ENCODE results near the gene CLPSL2.

Gene CLPSL2

DNA sequence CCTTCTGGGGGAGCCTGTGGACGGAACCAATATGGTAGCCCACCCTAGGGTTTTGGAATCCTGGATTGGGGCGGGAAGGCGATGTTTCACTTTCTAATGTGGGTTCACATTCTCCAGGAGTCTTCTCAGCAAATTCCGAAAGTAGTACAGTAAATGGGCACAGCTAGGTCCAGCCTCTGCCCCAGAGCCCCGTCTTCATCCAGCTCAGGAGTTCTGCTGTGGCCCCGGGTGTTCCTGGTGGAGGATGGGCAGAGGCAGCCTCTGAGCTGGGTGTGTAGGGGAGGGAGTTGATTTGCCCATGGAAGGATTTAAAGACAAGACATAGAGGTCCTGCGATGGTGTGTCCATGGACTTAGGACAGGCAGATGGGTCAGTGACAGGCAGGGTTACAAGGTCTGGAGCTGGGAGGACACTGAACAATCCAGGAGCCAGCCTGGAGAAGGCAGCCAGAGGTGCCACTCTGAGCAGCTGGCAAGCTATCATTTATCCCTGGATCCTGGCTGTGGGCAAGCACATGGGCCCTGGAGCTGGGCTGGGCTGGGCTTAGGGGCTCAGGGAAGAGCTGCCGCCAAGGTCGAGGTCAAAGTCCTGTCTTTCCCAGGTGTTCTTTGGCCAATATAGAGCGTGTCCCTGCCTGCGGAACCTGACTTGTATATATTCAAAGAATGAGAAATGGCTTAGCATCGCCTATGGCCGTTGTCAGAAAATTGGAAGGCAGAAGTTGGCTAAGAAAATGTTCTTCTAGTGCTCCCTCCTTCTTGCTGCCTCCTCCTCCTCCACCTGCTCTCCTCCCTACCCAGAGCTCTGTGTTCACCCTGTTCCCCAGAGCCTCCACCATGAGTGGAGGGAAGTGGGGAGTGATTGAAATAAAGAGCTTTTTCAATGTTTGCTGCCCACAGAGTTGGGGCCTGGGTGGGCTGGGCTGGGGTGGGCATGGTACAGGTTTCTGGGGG lies 11.1 kb downstream of the CLPSL2 start:
- Histone ChIP-seq H3K9me3 (ENCODE audit: control insufficient read depth, insufficient read depth, low read depth, low read length) (no peaks in the 10 kb centered on the region), H3K27me3 (ENCODE audit: control insufficient read depth, insufficient read depth, low read length) (peaks cover 24% of the 10 kb centered on the region), H3K36me3 (ENCODE audit: control insufficient read depth, insufficient read depth, low read length) (no peaks in the 10 kb centered on the region), H3K27ac (ENCODE audit: low read depth, low read length) (no peak overlapping the region), H3K9ac (ENCODE audit: low read length) (no peak overlapping the region), H3K4me3 (ENCODE audit: low read depth, low read length) (peak overlapping the region; percentile 27; the same call in 1 of the 2 replicates), H3K4me1 (ENCODE audit: control insufficient read depth, insufficient read depth, low read length) (peaks cover 10% of the 10 kb centered on the region)

DNA sequence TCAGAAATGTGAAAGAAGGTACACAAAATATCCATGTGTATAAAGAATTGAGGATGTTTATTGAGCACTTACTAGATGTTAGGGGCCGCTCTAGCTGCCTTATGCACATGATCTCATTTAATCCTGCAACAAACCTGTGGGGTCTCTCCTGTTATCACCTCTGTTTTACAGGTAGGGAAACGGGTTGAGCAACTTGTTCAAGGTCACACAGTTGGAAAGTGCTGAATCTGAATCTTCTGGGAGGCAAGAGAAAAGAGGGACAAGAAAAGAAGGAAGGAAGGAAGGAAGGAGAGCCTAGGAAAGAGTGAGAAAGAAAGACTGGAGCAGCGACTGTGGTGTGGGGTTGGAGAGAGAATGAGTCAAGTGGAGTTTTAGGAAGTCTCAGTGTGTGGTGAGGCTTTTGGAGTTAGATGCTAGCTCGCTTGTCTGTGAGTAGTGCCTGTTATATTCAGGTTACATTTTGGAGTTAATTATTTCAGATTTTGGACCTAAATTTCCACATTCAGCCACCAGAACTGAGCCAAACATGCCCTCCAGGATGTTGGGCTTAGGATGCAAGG lies 12.1 kb downstream of the CLPSL2 start:
- H3K27ac ChIP-seq (ENCODE audit: low read depth, low read length): no peak overlapping the region

DNA sequence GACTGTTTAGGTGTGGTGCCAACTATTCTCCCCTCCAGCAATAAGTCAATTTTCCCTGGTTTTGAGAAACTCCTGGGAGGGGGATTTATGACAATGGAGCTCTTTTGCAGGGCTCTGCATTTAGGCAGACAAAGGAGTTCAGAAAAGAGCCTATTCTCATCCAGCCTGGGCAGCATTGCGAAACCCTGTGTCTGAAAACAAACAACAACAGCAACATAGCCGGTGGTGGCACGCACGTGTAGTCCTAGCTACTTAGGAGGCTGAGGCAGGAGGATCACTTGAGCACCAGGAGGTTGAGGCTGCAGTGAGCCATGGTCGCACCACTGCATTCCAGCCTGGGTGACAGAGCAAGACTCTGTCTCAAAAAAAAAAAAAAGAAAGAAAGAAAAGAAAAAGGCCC lies 14.3 kb downstream of the CLPSL2 start:
- H3K36me3 ChIP-seq (ENCODE audit: control insufficient read depth, insufficient read depth, low read length): no peaks in the 10 kb centered on the region
- no peak overlapping the region for H3K9ac ChIP-seq (ENCODE audit: low read length)
- H3K27me3 ChIP-seq (ENCODE audit: control insufficient read depth, insufficient read depth, low read length): peaks cover 24% of the 10 kb centered on the region
- H3K9me3 ChIP-seq (ENCODE audit: control insufficient read depth, insufficient read depth, low read depth, low read length): no peaks in the 10 kb centered on the region
- no peak overlapping the region for H3K27ac ChIP-seq (ENCODE audit: low read depth, low read length)
- H3K4me1 ChIP-seq (ENCODE audit: control insufficient read depth, insufficient read depth, low read length): peaks cover 10% of the 10 kb centered on the region
- no peak overlapping the region for H3K4me3 ChIP-seq (ENCODE audit: low read depth, low read length)

More for the DNA sequence above, 12.1 kb downstream of the CLPSL2 start:
- H3K9me3 ChIP-seq (ENCODE audit: control insufficient read depth, insufficient read depth, low read depth, low read length): no peaks in the 10 kb centered on the region
- H3K4me1 ChIP-seq (ENCODE audit: control insufficient read depth, insufficient read depth, low read length): peaks cover 10% of the 10 kb centered on the region
- H3K4me3 ChIP-seq (ENCODE audit: low read depth, low read length): no peak overlapping the region
- peaks cover 24% of the 10 kb centered on the region for H3K27me3 ChIP-seq (ENCODE audit: control insufficient read depth, insufficient read depth, low read length)
- no peaks in the 10 kb centered on the region for H3K36me3 ChIP-seq (ENCODE audit: control insufficient read depth, insufficient read depth, low read length)
- H3K9ac ChIP-seq (ENCODE audit: low read length): no peak overlapping the region

DNA sequence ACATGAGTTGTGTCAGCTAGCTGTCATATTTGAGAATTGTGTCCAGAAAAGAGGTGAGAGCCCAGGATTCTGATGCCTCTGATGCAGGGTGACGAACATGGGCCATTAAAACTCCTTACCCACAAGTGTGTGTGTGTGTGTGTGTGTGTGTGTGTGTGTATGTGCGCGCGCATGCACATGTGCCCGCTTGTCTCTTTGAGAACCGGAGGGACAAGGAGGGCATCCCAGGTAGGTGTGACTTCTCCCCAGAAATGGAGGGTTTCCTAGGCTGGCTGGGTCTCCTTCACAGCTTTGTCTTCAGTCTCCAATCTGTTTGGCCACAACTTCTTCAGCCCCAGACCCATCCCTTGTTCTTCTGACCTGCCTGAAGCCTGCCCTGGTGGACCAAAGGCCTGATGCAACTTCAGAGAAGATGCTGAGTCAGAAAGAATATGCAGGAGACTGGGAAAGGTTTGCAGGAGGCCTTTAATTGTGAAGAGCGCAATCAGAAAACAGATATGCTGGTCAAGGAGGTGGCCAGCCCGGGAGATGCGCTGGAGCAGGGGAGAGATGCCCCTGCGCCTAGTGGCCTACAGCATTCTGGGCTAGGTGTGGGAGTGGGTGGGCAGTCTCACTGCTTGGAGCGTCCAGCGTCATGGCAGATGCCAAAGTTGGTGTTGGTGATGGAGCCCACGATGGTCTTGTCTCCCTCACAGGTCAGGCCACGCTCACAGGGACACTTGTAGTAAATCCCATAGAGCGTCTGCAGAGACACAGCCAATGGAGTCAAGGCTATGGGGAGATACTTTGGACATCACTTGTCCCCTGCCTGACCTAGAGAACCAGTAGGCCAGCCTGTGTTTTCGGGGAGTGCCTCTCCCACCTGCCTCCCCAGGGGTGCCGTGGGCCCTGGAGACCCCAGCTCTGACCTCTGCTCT lies 18.4 kb downstream of the CLPSL2 start:
- Histone ChIP-seq H3K9ac (ENCODE audit: low read length) (no peak overlapping the region), H3K27ac (ENCODE audit: low read depth, low read length) (no peak overlapping the region), H3K9me3 (ENCODE audit: control insufficient read depth, insufficient read depth, low read depth, low read length) (no peaks in the 10 kb centered on the region), H3K4me1 (ENCODE audit: control insufficient read depth, insufficient read depth, low read length) (peaks cover 17% of the 10 kb centered on the region), H3K36me3 (ENCODE audit: control insufficient read depth, insufficient read depth, low read length) (no peaks in the 10 kb centered on the region), H3K4me3 (ENCODE audit: low read depth, low read length) (no peak overlapping the region), H3K27me3 (ENCODE audit: control insufficient read depth, insufficient read depth, low read length) (no peaks in the 10 kb centered on the region)

DNA sequence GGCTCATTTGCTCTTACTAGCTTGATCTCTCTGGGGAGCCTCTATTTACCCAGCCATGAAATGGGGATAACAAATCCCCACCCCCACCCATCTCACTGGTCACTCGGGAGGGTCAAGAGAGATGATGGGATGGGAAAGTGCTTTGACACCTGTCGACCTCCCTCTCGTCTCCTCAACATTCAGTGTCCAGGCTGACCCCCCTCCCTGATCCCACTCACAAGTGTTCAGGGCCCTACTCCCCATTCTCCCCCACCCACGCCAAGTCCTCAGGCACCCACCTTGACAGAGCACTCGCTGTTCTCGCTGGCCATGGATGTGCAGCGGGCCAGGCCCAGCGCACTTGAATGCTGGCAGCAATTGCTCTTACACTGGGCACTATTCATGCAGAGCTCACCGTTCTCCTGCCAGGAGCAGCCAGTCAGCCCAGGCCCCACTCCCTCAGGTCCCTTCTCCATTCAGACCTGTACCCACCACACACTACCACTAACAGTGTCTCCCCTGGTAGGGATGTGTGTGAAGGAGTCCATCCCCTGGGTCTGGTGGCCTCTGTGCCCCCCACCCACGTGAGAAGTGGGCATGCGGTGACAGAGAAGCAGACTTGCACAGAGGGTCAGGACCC lies 19.2 kb downstream of the CLPSL2 start:
- no peak overlapping the region for H3K9ac ChIP-seq (ENCODE audit: low read length)
- H3K4me3 ChIP-seq (ENCODE audit: low read depth, low read length): no peak overlapping the region
- peaks cover 17% of the 10 kb centered on the region for H3K4me1 ChIP-seq (ENCODE audit: control insufficient read depth, insufficient read depth, low read length)
- no peaks in the 10 kb centered on the region for H3K36me3 ChIP-seq (ENCODE audit: control insufficient read depth, insufficient read depth, low read length)
- H3K27ac ChIP-seq (ENCODE audit: low read depth, low read length): no peak overlapping the region
- no peaks in the 10 kb centered on the region for H3K27me3 ChIP-seq (ENCODE audit: control insufficient read depth, insufficient read depth, low read length)
- H3K9me3 ChIP-seq (ENCODE audit: control insufficient read depth, insufficient read depth, low read depth, low read length): no peaks in the 10 kb centered on the region

DNA sequence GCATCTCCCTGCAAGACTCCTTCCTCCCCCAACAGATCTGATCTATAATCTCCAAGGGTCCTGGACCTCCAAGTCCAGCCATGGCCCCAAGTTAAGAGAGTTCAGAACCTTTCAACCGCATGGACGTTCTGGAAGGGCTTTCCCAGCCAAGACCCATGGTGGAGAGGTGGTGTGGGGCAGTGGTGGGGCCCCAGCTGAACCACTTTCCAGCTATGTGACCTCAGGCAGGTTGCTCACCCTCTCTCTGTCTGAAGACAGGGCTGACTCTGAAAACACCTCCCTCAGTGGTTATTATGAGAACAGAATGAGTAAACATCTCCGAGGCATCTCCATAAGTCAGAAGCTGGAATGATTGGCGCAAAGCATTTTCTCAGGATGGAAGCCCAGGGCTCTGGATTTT lies 19.8 kb downstream of the CLPSL2 start:
- no peak overlapping the region for H3K27ac ChIP-seq (ENCODE audit: low read depth, low read length)
- no peaks in the 10 kb centered on the region for H3K9me3 ChIP-seq (ENCODE audit: control insufficient read depth, insufficient read depth, low read depth, low read length)
- peaks cover 17% of the 10 kb centered on the region for H3K4me1 ChIP-seq (ENCODE audit: control insufficient read depth, insufficient read depth, low read length)
- H3K36me3 ChIP-seq (ENCODE audit: control insufficient read depth, insufficient read depth, low read length): no peaks in the 10 kb centered on the region
- no peaks in the 10 kb centered on the region for H3K27me3 ChIP-seq (ENCODE audit: control insufficient read depth, insufficient read depth, low read length)
- no peak overlapping the region for H3K4me3 ChIP-seq (ENCODE audit: low read depth, low read length)
- no peak overlapping the region for H3K9ac ChIP-seq (ENCODE audit: low read length)

DNA sequence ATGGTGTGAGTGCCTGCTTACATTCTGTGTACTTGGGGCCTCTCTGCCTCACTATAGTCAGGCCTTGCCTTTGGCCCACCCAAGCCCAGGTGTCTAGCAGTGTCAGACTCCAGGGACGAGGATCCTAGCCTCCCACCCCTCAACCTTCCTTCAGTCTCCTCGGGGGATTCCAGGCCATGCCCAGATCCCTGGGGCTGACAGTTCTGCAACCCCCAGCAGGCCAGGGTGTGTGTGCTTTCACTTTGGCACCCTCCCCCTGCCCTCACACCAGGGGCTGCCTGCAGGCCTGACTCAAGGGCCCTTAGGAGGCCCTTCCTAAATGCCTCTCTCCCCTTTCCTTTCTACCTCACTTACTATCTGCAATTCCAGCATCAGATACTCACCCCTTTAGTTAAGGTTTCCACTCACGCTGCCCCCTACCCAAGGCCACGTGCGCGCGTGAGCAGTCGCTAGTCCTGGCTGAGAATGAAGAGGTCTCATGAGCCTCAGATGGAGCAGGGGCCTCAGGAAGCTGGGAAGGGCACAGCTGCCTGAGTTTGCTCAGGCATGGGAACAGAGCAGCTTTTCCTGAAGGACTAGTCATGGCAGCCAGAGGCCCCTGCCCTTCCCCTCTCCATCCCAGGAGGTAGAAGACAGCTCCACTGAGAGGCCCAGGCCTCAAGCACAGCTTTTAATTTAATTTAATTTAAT lies 21.6 kb downstream of the CLPSL2 start:
- Histone ChIP-seq H3K4me3 (ENCODE audit: low read depth, low read length) (no peak overlapping the region), H3K27me3 (ENCODE audit: control insufficient read depth, insufficient read depth, low read length) (no peaks in the 10 kb centered on the region), H3K4me1 (ENCODE audit: control insufficient read depth, insufficient read depth, low read length) (peaks cover 17% of the 10 kb centered on the region)

DNA sequence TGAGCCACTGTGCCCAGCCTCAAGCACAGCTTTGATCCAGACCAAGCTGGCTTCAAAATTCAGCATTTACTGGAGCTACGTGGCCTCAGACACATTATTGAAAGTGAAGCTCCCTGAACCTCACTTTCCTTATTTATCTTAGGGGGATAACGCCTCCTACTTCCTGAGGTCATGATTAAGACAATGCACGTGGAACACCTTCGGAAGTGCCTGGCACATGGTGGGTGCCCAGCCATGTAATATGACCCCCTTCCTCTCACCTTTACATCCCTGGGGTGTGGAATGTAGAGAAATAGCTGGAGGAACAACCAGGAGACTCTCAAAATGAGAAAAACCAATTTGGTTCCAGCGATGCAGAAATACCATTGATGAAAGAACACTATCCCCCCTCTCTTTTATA lies 22.3 kb downstream of the CLPSL2 start:
- Histone ChIP-seq H3K9ac (ENCODE audit: low read length) (no peak overlapping the region), H3K27ac (ENCODE audit: low read depth, low read length) (no peak overlapping the region), H3K36me3 (ENCODE audit: control insufficient read depth, insufficient read depth, low read length) (no peaks in the 10 kb centered on the region), H3K4me3 (ENCODE audit: low read depth, low read length) (no peak overlapping the region), H3K27me3 (ENCODE audit: control insufficient read depth, insufficient read depth, low read length) (no peaks in the 10 kb centered on the region), H3K4me1 (ENCODE audit: control insufficient read depth, insufficient read depth, low read length) (peaks cover 17% of the 10 kb centered on the region), H3K9me3 (ENCODE audit: control insufficient read depth, insufficient read depth, low read depth, low read length) (no peaks in the 10 kb centered on the region)

More for the DNA sequence above, 21.6 kb downstream of the CLPSL2 start:
- H3K27ac ChIP-seq (ENCODE audit: low read depth, low read length): no peak overlapping the region
- no peaks in the 10 kb centered on the region for H3K9me3 ChIP-seq (ENCODE audit: control insufficient read depth, insufficient read depth, low read depth, low read length)
- no peak overlapping the region for H3K9ac ChIP-seq (ENCODE audit: low read length)
- no peaks in the 10 kb centered on the region for H3K36me3 ChIP-seq (ENCODE audit: control insufficient read depth, insufficient read depth, low read length)

DNA sequence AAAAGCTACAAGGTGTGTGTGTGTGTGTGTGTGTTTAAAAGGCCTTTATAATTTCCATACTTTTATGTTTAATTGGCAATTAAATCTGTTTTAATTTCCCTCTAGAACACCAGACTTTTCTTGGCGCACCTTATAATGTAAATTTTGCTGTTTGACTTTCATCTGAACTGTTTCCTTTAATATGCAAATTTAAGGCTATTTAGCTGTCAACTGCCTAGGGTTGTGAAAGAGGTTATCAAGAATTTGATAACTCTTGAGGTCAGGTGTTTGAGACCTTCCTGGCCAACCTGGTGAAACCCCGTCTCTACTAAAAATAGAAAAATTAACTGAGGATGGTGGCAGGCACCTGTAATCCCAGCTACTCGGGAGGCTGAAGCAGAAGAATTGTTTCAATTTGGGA lies 24.8 kb downstream of the CLPSL2 start:
- Histone ChIP-seq H3K9ac (ENCODE audit: low read length) (no peak overlapping the region), H3K27ac (ENCODE audit: low read depth, low read length) (no peak overlapping the region), H3K27me3 (ENCODE audit: control insufficient read depth, insufficient read depth, low read length) (peaks cover 6% of the 10 kb centered on the region; the same call in 1 of the 2 replicates), H3K4me3 (ENCODE audit: low read depth, low read length) (no peak overlapping the region), H3K4me1 (ENCODE audit: control insufficient read depth, insufficient read depth, low read length) (peaks cover 17% of the 10 kb centered on the region), H3K36me3 (ENCODE audit: control insufficient read depth, insufficient read depth, low read length) (no peaks in the 10 kb centered on the region), H3K9me3 (ENCODE audit: control insufficient read depth, insufficient read depth, low read depth, low read length) (no peaks in the 10 kb centered on the region)

Measured in HUES6 (cell line).